Omental fat pad (tissue), 4 donors: Measurements from ENCODE around the gene SOWAHC. TPM values are rescaled to one million over a fixed set of nuclear protein-coding genes. Genes with fewer than 3 reads are reported as not detected.

ENCODE experiments used
- ATAC-seq: fragments of 150-250 bp; one replicate; pipeline ENCODE4 v1.9.1; 2016; ENCODE audit warnings: mild to moderate bottlenecking, moderate library complexity; ENCODE audit not compliant: low FRiP score
- DNase-seq: peaks from one replicate; pipeline ENCODE4 v3.0.0-alpha.2; 2019; ENCODE audit warnings: low spot score
- total RNA-seq, 4 donors: library from RNA; depleted of rRNA; stranded (reverse); fragments of >200 nt; gene quantifications; one replicate each; pipeline ENCODE4 v1.1.0, GENCODE V29; 2016
- TF ChIP-seq, protein P1 (sequence below), 3 donors: fragments of 450-650 bp; IDR thresholded peaks; one replicate each; pipeline ENCODE4 v1.5.1; 2016 to 2017; ENCODE audit warnings: antibody characterized with exemption in 3 of 3, mild to moderate bottlenecking in 3 of 3, moderate library complexity in 2 of 3

SOWAHC gene
- total RNA-seq, 4 donors from 2014 or later: 8.5 to 16.3 (median 12.3) TPM

DNA sequence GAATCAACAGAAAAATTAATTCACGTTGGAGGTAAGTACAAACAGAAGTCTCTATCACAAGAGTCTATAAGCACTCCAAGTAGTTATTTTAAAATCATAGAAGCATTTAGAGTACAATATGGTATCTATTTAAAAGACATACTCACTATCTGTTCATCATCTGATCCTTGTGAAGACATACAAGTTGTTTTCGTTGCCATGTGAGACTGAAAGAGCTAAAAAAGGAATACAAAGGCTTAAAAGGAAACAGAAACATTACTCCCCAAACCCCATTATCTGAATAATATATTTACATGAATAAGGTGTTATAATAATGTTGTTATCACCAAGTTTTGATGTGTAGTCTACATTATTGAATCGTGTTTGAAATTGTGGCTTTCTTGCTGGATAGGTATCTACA lies 21.3 kb upstream of the SOWAHC start:
- TF ChIP-seq, protein P1, sequence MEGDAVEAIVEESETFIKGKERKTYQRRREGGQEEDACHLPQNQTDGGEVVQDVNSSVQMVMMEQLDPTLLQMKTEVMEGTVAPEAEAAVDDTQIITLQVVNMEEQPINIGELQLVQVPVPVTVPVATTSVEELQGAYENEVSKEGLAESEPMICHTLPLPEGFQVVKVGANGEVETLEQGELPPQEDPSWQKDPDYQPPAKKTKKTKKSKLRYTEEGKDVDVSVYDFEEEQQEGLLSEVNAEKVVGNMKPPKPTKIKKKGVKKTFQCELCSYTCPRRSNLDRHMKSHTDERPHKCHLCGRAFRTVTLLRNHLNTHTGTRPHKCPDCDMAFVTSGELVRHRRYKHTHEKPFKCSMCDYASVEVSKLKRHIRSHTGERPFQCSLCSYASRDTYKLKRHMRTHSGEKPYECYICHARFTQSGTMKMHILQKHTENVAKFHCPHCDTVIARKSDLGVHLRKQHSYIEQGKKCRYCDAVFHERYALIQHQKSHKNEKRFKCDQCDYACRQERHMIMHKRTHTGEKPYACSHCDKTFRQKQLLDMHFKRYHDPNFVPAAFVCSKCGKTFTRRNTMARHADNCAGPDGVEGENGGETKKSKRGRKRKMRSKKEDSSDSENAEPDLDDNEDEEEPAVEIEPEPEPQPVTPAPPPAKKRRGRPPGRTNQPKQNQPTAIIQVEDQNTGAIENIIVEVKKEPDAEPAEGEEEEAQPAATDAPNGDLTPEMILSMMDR (IDR thresholded peaks at IDR 0.05): no peak
- DNase-seq: no peak
- ATAC-seq: no peak

GRCh38 chr2:109594246-109594885 lies 19.8 kb upstream of the SOWAHC start:
- DNase-seq (no peak), ATAC-seq (no peak)
- TF ChIP-seq, protein P1 (IDR thresholded peaks at IDR 0.05): no peak

GRCh38 chr2:109595644-109596043 lies 18.5 kb upstream of the SOWAHC start:
- DNase-seq: no peak
- TF ChIP-seq, protein P1 (IDR thresholded peaks at IDR 0.05): no peak
- no peak for ATAC-seq

DNA sequence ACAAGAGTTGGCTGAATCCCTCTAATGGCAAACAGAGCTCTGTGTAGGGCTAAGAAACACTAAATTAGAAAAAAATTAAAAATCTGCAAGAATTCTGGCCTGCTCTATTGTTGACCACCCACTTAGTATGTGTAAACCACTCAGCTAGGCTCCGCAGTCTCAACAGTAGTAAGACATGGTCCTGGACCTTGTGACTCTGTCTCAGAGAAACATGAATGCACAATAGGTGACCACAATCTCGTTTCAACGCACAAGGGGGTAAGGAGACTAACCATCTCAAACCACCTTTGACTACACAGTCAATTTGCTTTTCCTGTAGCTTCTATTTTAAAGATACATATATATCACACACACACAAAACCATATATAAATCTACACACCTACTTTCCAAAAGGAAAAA lies 16.9 kb upstream of the SOWAHC start:
- DNase-seq (no peak), ATAC-seq (no peak)
- TF ChIP-seq, protein P1 (IDR thresholded peaks at IDR 0.05): no peak

- TF ChIP-seq, protein P1 (IDR thresholded peaks at IDR 0.05): no peak
Measured at GRCh38 chr2:109601783-109602182, 12.4 kb upstream of the SOWAHC start.

GRCh38 chr2:109602617-109603188 lies 11.5 kb upstream of the SOWAHC start:
- TF ChIP-seq, protein P1 (IDR thresholded peaks at IDR 0.05): no peak
- ATAC-seq: no peak
- DNase-seq: no peak

More at GRCh38 chr2:109601783-109602182, 12.4 kb upstream of the SOWAHC start:
- no peak for ATAC-seq
- no peak for DNase-seq

DNA sequence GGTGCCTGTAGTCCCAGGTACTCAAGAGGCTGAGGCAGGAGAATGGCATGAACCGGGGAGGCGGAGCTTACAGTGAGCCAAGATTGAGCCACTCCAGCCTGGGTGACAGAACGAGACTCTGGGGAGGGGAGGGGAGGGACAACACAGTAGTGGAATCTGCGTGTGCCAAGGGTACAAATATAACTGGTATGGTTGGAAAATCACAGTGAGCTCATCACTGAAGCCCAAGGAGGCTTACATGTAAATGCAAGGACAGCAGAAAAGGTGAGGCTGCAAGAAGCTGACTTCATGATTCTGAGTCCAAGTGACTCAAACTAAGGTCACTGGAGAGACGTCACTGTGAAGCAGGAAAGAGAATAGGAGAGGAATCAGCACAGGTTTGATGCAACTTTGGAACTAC lies 9.6 kb upstream of the SOWAHC start:
- ATAC-seq: no peak
- no peak for DNase-seq
- TF ChIP-seq, protein P1 (IDR thresholded peaks at IDR 0.05): no peak
